Ishikawa (cell line): ENCODE results near the gene MOB2.

Experiments used
- CEBPB ChIP-seq: IDR thresholded peaks from 2 replicates; pipeline ENCODE4 v1.6.1; 2012
- CREB1 ChIP-seq: IDR thresholded peaks from 2 replicates; pipeline ENCODE4 v1.6.1; 2012; ENCODE audit warnings: low read depth
- EGR1 ChIP-seq: IDR thresholded peaks from 2 replicates; pipeline ENCODE4 v1.6.1; 2012
- EP300 ChIP-seq: IDR thresholded peaks from 2 replicates; pipeline ENCODE4 v1.6.1; 2012; ENCODE audit warnings: borderline replicate concordance
- FOXM1 ChIP-seq: IDR thresholded peaks from 2 replicates; pipeline ENCODE4 v1.6.1; 2012; ENCODE audit warnings: low read depth, borderline replicate concordance
- NFIC ChIP-seq: IDR thresholded peaks from 2 replicates; pipeline ENCODE4 v1.6.1; 2012
- RAD21 ChIP-seq: IDR thresholded peaks from 2 replicates; pipeline ENCODE4 v1.6.1; 2012; ENCODE audit warnings: low read depth
- TAF1 ChIP-seq: IDR thresholded peaks from 2 replicates; pipeline ENCODE4 v1.6.1; 2012; ENCODE audit warnings: low read depth, mild to moderate bottlenecking
- TCF12 ChIP-seq: IDR thresholded peaks from 2 replicates; pipeline ENCODE4 v1.6.1; 2012; ENCODE audit warnings: low read depth
- TEAD4 ChIP-seq: IDR thresholded peaks from 2 replicates; pipeline ENCODE4 v1.6.1; 2012
- YY1 ChIP-seq: IDR thresholded peaks from 2 replicates; pipeline ENCODE4 v1.6.1; 2012; ENCODE audit warnings: low read depth
- ZBTB7A ChIP-seq: IDR thresholded peaks from 2 replicates; pipeline ENCODE4 v1.6.1; 2012; ENCODE audit warnings: low read depth
- TF ChIP-seq, protein P1 (sequence below): IDR thresholded peaks from 2 replicates; pipeline ENCODE4 v1.6.1; 2012; ENCODE audit warnings: low read depth, mild to moderate bottlenecking
- TF ChIP-seq, protein P2 (sequence below): IDR thresholded peaks from 2 replicates; pipeline ENCODE4 v1.6.1; 2012
- TF ChIP-seq, protein P3 (sequence below): IDR thresholded peaks from 2 replicates; pipeline ENCODE4 v1.6.1; 2012

The MOB2 gene

DNA sequence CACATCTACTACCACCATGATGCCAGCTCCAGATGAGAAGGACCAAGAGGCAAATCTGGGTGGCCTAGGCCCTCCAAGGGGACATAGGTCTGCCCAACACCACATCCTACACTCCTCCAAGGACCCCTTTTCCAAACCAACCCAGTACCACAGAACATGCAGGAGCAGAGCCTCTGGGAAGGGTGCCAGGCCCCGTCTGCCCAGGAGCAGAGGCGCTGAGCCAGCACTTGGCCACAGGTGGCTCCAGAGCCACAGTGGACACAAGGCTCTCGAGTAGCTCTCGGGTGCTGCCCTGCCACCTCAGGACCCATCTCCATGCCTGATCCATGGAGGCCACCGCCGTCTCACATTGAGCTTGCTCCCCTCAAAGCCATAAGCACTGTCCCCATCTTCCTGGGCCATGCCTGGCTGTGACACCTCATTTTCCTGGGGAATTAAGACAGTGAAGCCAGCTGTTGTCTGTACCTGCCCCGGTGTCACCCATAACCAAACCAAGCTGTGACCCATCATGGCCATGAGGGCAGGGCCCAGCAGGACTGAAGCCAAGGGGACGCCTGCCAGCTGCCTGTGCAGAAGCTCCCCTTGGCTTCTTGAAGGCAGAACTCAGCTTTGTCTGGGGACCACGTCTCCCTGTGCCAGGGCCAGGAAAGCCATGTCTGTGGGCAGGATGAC is 7.4 kb downstream of the MOB2 start:
- no peak for TF ChIP-seq EP300
- no peak for TF ChIP-seq TAF1
- no peak for TF ChIP-seq CREB1
- TF ChIP-seq TCF12, result no peak

DNA sequence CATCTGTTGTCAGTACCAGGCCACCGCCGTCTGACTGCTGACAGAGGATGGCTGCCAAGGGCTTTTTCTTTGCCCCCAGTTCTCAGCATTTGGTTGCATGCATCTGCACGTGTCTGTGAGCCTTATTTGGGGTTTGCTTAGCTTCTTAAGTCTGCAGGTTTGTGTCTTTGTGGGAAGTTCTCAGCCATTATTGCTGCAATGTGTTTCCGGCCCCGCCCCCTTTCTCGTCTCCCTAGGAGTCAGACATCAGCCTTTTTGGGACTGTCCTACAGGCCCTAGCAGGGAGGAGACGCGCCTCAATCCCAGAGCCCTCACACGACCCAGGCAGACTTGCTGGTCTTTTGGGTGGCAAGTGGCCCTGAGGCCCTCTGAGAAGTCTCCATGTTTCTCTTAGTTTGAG is 8.0 kb downstream of the MOB2 start:
- no peak for TF ChIP-seq EGR1
- no peak for TF ChIP-seq TCF12
- no peak for TF ChIP-seq EP300
- TF ChIP-seq TEAD4, result no peak
- no peak for TF ChIP-seq YY1
- TF ChIP-seq CREB1, result no peak
- TF ChIP-seq ZBTB7A, result no peak
- TF ChIP-seq, protein P1, sequence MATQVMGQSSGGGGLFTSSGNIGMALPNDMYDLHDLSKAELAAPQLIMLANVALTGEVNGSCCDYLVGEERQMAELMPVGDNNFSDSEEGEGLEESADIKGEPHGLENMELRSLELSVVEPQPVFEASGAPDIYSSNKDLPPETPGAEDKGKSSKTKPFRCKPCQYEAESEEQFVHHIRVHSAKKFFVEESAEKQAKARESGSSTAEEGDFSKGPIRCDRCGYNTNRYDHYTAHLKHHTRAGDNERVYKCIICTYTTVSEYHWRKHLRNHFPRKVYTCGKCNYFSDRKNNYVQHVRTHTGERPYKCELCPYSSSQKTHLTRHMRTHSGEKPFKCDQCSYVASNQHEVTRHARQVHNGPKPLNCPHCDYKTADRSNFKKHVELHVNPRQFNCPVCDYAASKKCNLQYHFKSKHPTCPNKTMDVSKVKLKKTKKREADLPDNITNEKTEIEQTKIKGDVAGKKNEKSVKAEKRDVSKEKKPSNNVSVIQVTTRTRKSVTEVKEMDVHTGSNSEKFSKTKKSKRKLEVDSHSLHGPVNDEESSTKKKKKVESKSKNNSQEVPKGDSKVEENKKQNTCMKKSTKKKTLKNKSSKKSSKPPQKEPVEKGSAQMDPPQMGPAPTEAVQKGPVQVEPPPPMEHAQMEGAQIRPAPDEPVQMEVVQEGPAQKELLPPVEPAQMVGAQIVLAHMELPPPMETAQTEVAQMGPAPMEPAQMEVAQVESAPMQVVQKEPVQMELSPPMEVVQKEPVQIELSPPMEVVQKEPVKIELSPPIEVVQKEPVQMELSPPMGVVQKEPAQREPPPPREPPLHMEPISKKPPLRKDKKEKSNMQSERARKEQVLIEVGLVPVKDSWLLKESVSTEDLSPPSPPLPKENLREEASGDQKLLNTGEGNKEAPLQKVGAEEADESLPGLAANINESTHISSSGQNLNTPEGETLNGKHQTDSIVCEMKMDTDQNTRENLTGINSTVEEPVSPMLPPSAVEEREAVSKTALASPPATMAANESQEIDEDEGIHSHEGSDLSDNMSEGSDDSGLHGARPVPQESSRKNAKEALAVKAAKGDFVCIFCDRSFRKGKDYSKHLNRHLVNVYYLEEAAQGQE, result no peak
- TF ChIP-seq RAD21, result no peak
- TF ChIP-seq, protein P2, sequence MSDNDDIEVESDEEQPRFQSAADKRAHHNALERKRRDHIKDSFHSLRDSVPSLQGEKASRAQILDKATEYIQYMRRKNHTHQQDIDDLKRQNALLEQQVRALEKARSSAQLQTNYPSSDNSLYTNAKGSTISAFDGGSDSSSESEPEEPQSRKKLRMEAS, result no peak
- TF ChIP-seq NFIC, result no peak
- TF ChIP-seq CEBPB, result no peak
- no peak for TF ChIP-seq TAF1
- no peak for TF ChIP-seq FOXM1
- TF ChIP-seq, protein P3, sequence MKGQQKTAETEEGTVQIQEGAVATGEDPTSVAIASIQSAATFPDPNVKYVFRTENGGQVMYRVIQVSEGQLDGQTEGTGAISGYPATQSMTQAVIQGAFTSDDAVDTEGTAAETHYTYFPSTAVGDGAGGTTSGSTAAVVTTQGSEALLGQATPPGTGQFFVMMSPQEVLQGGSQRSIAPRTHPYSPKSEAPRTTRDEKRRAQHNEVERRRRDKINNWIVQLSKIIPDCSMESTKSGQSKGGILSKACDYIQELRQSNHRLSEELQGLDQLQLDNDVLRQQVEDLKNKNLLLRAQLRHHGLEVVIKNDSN, result no peak

DNA sequence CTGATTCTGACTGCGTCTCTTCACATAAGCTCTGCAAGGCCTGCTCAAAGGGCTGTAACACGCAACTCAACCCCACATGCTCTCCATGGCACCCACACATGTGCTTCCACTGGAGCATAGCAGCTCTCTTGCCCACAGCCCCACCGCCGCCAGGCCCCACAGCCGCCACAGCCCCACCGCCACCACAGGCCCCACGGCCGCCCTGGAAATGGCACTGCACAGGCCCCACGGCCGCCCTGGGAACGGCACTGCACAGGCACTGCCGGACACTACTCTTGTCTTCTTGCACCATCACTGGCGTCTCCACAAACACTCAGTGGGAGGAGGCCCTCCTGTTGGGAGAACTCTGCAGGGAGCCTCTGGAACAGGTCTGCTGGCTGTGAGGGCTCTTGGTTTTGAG is 8.6 kb downstream of the MOB2 start:
- TF ChIP-seq TEAD4 (no peak), FOXM1 (no peak)

DNA sequence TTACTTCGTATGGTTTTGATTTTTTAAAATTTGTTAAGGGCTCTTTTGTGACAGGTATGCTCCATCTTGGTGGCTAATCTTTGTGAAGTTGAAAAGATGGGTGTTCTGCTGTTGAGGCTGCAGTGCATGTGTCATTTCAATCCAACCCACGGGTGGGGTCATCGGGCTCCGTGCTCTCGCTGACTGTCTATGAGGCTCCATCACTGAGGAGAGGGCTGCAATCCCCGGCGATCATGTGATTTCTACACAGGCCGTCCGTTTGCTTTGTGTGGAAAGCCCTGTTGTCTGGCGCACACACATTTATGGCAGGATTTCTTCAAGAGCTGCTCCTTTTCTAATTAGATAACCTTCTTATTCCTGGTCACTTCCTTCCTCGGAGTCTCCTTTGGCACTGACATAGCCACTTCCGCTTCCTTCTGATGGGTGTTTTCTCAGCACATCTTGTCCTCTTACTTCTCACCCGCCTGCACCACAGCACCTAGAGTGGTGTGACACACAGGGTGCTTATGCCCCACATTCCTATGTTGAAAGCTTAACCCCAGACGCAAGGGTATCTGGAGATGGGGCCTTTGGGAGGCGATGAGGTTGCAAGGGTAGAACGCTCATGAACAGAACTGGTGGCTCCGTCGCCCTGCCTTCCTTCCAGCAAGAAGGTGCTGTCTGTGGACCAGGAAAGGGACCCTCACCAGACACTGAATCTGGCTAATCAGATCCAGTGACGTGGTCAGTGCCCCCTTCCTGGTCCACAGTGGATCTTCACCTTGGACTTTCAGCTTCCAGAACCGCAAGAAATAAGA is 9.4 kb downstream of the MOB2 start:
- TF ChIP-seq EP300, result no peak
- TF ChIP-seq TCF12, result no peak
- TF ChIP-seq, protein P2, result no peak
- TF ChIP-seq, protein P1, result no peak
- TF ChIP-seq, protein P3, result no peak
- TF ChIP-seq YY1, result no peak
- TF ChIP-seq EGR1, result no peak
- no peak for TF ChIP-seq TAF1

DNA sequence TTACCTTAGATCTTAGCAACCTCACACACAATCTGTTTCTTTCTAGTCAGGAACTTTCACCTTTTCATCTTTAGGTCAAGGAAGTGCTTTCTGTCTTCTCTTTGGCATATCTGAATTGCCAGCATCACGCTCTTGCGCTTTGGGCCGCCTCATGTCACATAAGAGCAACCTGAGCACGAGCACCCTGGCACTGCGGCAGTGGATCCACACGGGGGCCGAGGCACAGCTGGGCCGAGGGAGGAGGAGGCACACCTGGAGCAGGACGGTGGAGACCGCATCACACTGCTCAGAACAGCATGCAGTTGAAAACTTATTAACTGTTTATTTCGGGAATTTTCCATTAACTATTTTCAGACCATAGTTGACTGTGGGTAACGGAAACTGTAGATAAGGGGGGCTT is 10.7 kb downstream of the MOB2 start:
- TF ChIP-seq, protein P1, result no peak
- no peak for TF ChIP-seq EP300
